NCI-H82 treated with DMSO at 0.1 percent for 48 hours (cell line): ENCODE measurements around the gene PMIS2.

Experiments
- DNase-seq: peaks from one replicate; lab custom pipeline; 2025; ENCODE audit not compliant: unreplicated experiment; lab: John Stamatoyannopoulos, UW

PMIS2 gene

GRCh38 chr19:35585848-35586247 lies at the start of gene PMIS2:
PMIS2 (plus strand) TSS chr19:35586173; CDS start chr19:35586260, 87 bp downstream.
- peak; percentile 5 for DNase-seq

GRCh38 chr19:35539314-35539713 lies 46.7 kb upstream of the PMIS2 start:
- DNase-seq = no peak

DNA sequence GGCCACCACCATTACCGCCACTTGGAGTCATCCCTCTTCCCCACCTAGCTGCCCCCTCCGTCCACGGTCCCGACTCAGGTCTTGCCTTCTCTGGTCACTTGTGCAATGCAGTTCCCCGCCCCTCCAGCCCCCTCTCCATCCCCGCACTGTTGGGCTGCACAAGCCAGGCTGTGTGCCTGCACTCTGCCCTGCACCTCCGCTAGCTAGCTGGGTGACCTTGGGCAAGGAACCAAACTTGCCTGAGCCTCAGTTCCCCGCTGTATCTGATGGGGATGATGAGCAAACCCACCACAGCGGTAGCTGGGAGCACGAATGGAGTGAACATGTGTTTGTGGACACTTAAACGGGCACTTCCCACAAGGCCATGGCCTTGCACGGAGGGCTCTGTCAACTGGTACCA lies 46.1 kb upstream of the PMIS2 start:
- DNase-seq = no peak

GRCh38 chr19:35540356-35540927 lies 45.5 kb upstream of the PMIS2 start:
- DNase-seq = no peak

GRCh38 chr19:35542209-35542608 lies 43.8 kb upstream of the PMIS2 start:
- DNase-seq = no peak

DNA sequence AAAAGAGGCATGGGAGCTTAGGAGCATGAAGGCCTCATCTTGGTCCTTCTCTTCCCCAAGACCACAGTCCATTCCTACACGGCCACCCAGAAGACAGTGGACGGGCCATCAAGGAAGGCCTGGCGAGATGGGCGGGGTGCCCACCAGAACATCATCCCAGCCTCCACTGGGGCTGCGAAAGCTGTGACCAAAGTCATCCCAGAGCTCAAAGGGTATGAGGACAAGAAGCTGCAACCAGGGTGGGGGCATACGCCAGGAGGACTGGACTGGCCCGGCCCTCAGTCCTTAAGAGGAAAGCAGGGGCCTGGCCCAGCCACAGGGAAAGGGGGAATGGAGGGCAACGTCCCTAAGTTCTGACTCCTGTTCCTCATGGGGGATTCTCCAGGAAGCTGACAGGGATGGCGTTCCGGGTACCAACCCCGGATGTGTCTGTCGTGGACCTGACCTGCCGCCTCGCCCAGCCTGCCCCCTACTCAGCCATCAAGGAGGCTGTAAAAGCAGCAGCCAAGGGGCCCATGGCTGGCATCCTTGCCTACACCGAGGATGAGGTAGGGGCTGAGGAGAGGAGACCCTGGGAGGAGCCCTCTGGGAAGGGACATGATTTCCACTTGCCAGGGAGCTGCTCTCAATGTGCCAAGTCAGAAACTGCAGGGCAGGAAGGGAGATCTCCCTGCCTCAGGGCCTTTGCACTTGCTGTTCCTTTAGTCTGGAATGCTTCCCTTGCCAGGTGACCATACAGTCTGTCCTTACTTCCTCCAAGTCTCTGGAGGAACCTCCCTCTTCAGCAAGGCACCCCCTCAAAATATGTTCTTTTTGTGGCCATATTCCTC lies 42.5 kb upstream of the PMIS2 start:
- DNase-seq = no peak

DNA sequence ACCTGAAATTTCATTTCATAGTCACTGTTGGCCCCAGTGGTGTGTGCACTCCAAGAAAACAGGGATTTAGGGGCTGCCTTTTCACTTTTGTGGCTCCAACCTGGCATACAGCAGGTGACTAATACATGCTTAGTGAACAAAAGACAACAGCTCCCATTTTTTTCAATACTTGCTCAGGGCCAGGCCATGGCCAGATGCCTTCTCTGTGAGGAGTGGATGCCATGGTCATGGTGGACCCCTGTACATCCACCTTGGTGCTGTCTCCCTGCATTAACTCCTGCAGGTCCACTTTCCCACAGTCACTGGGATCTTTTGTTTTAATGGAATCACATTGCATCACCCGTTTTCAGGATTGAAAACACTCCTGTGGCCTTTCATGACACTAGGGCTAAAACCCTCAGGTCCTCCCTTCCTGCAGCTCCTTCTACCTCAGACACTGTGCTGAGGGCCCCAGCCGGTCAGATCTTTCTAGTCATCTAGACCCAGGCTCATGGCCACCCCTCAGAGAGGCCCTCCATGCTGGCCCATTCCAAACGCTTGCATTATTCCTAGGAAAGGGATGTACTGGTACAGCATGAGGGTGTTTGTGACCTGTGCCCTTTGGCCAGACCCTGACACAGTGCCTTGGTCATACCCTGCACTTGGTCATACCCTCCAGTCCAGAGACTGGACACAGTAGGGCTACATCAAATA lies 41.7 kb upstream of the PMIS2 start:
- DNase-seq = no peak

GRCh38 chr19:35545001-35545854 lies 40.7 kb upstream of the PMIS2 start, which contains the start of gene TMEM147:
TMEM147 (plus strand) TSS chr19:35545626; CDS start chr19:35545740, 114 bp downstream.
- peak; percentile 44 for DNase-seq

DNA sequence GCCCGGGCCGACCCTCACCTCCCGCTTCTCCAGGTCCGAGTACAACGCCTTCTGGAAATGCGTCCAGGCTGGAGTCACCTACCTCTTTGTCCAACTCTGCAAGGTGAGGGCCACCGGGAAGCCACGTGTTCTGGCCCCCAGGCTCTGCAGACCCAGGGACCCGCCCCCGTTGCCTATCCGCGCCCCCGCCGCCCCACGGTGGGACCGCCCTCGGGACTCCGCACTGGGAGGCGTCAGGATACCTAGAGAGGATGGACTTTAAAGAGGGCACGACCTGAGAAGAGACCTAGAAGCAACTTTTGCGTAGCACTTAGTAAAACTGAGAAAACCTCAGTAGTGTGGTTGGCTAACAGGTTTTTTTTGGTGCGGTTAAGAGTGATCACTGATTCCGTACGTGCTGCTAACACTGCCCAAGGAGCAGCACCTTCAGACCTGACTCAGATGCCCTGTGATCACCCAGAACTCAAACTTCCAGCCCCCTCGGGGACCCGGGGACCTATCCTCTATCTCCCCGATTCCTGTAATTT lies 40.1 kb upstream of the PMIS2 start:
- DNase-seq = no peak

DNA sequence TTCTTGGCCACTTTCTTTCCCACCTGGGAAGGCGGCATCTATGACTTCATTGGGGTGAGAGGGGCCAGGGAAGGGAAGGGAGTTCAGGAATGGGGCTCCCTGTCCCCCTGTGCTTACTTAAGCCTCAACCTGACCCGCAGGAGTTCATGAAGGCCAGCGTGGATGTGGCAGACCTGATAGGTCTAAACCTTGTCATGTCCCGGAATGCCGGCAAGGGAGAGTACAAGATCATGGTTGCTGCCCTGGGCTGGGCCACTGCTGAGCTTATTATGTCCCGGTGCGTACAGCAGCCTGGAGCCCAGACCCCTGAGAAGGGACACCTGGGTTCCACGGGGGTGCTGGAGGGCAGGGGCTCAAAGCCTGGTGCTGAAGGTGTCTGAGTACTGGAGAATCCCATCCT lies 39.4 kb upstream of the PMIS2 start:
- no peak for DNase-seq

GRCh38 chr19:35549174-35549788 lies 36.7 kb upstream of the PMIS2 start:
- peak; percentile 30 for DNase-seq

GRCh38 chr19:35549879-35550523 lies 36.0 kb upstream of the PMIS2 start:
- no peak for DNase-seq

- no peak for DNase-seq
Measured at GRCh38 chr19:35551091-35551810, 34.7 kb upstream of the PMIS2 start.

DNA sequence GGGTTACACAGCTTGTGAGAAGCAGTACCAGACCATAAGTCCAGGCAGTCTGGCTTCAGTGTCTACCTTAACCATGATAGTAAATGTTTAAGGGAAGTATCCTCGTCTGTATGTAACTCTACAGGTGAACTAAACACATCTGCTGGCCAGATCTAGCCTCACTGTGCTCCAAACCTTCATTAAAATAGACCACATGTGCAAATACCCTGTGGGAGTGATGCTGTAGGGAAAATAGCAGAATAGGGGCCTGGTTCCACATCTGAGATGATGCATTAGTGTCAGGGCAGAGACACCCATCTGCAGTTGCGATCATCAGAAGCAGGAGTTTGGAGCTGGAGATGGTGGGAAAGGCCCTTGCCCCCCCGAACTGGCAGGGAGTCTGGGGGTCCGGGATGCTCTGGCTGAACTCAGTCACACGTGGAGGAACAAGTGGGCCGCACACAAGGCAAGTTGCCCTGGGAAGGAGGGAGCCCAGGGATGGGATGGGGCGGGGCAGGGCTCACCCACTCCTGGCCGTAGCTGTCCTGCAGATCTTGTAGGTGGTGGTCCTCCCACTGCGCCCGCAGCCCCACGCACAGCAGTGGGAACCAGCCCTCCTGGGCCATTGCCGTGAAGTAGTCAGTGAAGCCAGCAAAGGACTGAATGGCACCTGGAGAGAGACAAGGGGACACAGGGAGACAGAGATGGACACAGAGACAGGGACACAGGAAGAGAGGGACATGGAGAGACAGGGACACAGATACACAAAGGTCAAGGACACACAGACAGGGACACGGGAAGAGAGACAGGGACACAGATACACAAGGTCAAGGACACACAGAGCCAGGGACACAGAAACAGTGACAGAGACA lies 33.2 kb upstream of the PMIS2 start:
- no peak for DNase-seq

- DNase-seq = no peak
Measured at GRCh38 chr19:35553385-35554000, 32.5 kb upstream of the PMIS2 start.

DNA sequence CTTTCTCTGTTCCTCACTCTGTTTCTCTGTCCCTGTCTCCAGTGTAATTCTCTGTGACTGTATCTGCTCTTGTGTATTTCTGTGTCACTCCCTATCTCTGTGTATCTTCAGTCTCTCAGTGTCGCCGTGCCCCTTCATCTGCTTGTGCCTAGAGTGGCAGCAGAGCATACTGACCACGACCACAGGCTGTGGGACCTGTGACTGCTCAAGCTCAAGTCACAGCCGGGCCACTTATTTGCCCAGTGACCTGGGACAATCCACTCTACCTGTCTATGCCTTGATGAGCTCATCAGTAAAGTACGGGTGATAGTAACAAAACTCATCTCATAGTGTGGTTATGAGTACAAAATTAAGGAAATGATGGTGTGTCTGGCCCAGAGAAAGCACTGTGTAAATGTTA lies 31.9 kb upstream of the PMIS2 start:
- no peak for DNase-seq

DNA sequence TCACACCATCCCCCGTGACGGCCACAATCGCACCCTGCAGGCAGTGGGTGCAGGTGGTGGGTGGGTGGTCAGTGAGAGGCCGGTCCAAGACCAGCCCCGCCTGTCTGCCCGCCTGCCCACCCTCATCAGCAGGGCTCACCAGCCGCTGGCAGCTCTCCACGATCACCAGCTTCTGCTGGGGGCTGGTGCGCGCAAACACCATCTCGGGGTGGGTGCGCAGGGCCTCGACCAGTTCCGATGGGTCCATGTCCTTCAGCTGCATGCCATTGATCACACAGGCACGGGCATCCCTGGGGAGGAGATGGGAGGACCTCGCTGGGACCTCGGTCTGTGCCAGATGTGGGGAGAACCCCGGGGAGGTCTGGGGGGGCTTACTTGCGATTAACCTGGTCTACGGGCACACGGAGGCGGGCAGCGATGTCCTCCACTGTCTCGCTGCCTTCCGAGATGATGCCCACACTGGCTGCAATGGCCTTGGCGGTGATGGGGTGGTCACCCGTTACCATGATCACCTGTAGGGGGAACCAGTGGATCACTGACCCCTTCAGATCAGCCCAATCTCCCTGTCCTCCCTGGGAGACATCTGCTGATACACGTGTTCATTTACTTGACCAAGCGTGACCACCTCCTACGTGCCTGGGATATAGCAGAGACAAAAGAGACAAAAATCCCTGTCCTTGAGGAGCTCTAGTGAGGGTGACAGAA lies 30.5 kb upstream of the PMIS2 start:
- peak; percentile 5 for DNase-seq
